ENCODE results near the gene PRAMEF33. TPM values are rescaled to one million over a fixed set of nuclear protein-coding genes. Genes with fewer than 3 reads are reported as not detected.
"Not testable (repeated sequence)": the region's sequence is repeated elsewhere in the genome, so short reads cannot be mapped to it uniquely, and the experiment has no call there.

The PRAMEF33 gene, protein sequence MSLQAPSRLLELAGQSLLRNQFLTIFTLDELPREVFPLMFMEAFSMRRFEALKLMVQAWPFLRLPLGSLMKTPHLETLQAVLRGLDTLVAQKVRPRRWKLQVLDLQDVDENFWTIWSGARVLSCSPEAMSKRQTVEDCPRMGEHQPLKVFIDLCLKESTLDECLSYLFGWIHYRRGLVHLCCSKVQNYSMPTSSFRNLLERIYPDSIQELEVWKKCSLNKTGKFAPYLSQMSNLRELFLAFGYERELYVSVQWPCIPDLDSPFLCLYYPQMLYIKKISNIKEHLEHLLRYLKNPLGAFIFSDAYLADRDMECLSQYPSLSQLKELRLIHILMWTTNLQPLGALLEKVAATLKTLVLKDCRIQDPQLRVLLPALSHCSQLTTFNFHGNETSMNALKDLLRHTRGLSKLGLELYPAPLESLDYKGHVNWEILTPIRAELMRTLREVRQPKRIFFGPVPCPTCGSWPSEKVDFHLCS
- not detected for total RNA-seq

DNA sequence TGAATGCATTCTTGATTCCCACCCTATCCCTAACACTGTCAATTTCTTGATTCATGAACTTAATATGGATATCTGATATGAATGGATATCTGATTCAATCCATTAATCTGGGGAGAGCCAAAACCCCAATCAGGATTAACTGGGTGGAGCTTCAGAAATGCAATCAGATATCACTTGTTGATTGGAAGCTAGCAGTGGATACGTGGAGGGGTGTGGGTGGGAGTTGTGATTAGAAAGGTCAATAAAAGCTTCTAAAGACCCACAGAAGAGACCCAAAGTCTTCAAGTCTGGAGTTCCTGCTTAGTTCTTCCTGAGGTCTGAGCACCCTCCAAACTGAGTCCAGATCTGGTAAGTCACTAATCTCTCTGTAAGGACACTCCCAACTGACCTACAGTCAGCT is at the start of gene PRAMEF33:
PRAMEF33 (plus strand) TSS at position 301 of the 400 bp plus-strand sequence. CDS start 2,416 bp downstream, outside the sequence.
- H3K4me1 Mint-ChIP-seq; POLR2A ChIA-PET; H3K27me3 Mint-ChIP-seq; H3K36me3 Mint-ChIP-seq (ENCODE audit: low read depth); H3K9me3 Mint-ChIP-seq; CTCF ChIA-PET; H3K27ac Mint-ChIP-seq; DNase-seq; H3K4me3 Mint-ChIP-seq: not testable (repeated sequence)

DNA sequence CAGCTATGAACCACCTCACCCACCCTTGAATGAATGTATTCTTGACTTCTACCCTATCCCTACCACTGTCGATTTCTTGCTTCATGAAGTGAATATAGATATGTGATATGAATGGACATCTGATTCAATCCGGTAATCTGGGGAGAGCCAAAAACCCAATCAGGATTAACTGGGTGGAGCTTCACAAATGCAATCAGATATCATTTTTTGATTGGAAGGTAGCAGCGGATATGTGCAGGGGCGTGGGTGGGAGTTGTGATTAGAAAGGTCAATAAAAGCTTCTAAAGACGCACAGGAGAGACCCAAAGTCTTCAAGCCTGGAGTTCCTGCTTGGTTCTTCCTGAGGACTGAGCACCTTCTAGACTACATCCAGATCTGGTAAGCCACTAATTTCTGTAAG is 49.4 kb upstream of the PRAMEF33 start, which contains the start of gene PRAMEF5:
PRAMEF5 (plus strand) TSS at position 301 of the 400 bp plus-strand sequence. CDS start 5,071 bp downstream, outside the sequence.
- POLR2A ChIA-PET, result not testable (repeated sequence)

DNA sequence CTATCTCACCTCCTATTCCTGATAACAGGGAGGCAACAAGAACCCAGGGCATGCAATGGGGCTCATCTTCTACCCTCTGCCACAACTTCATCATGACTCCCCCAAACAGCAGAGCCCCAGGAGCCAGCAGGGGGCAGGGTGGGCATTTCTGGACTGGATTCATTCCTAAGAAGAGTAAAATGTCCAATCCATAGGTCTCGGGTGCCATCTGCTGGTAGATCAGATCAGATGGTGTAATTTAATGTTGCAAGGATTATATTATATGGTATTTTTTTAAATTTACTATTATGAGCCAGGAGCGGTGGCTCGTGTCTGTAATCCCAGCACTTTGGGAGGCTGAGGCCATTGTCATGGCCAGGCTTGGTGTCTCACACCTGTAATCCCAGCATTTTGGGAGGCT is 38.2 kb upstream of the PRAMEF33 start:
- DNase-seq; CTCF ChIA-PET; H3K27ac Mint-ChIP-seq; H3K4me1 Mint-ChIP-seq; H3K9me3 Mint-ChIP-seq; H3K36me3 Mint-ChIP-seq (ENCODE audit: low read depth); POLR2A ChIA-PET; H3K27me3 Mint-ChIP-seq; H3K4me3 Mint-ChIP-seq: not testable (repeated sequence)

More for the DNA sequence above, 49.4 kb upstream of the PRAMEF33 start, which contains the start of gene PRAMEF5:
- H3K27ac Mint-ChIP-seq; H3K36me3 Mint-ChIP-seq (ENCODE audit: low read depth); H3K9me3 Mint-ChIP-seq; CTCF ChIA-PET; H3K4me1 Mint-ChIP-seq; H3K27me3 Mint-ChIP-seq; H3K4me3 Mint-ChIP-seq; DNase-seq: not testable (repeated sequence)

DNA sequence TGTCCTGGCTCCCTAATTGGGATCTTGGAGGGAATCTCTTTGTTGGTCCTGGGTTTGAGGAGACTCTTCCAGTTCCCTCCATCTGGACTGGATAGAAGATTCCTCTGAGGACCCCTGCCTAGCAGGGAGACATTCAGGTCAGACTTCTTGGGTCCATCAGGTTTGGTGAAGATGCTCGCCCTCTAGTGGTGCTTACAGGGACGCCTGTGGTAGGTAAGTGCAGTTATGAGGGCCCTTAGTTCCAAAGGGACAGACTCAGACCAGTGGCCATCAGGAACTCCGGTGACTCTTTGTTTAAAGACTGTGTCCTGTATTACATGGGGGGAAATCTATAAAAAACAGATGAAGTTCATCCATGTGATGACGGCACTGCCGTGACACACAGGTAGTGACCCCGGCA is 26.3 kb upstream of the PRAMEF33 start:
- POLR2A ChIA-PET; H3K9me3 Mint-ChIP-seq; H3K27me3 Mint-ChIP-seq; H3K36me3 Mint-ChIP-seq (ENCODE audit: low read depth); H3K4me3 Mint-ChIP-seq; H3K27ac Mint-ChIP-seq; DNase-seq; CTCF ChIA-PET; H3K4me1 Mint-ChIP-seq: not testable (repeated sequence)

DNA sequence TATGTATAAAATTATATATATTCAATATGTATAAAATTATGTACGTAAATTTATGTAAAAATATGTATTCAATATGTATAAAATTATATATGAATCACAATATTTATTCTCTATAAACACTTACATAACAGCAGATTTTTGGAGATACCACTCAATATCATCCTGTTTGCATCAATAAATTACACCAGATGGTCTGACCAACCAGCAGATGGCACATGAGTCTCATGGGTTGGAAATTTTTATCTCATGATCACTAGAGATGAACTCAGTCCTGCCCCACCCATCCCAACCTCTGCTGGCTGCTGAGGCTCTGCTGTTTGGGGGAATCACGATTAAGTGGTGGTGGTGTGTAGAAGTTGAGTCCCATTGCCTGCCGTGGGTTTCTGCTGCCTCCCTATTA is 23.7 kb upstream of the PRAMEF33 start:
- DNase-seq; H3K36me3 Mint-ChIP-seq (ENCODE audit: low read depth); H3K27me3 Mint-ChIP-seq; H3K27ac Mint-ChIP-seq; H3K9me3 Mint-ChIP-seq; POLR2A ChIA-PET; H3K4me1 Mint-ChIP-seq; H3K4me3 Mint-ChIP-seq; CTCF ChIA-PET: not testable (repeated sequence)

DNA sequence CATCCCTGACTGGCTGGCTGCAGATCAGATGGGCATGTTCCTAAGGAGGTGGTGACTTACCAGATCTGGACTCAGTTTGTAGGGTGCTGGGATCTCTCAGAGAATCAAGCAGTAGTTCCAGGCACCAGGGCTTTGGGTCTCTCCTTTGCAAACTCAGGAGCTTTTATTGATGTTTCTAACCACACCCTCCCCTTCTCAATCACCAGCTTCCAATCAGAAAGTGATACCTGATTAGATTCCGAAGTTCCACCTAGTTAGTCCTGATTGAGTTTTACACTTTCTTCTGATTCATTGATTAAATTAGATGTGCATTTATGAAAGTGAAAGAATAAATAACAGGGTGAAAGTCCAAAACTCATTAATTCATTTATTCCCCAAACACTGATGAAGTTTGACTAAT is 18.3 kb upstream of the PRAMEF33 start, which contains the start of gene PRAMEF8:
PRAMEF8 (minus strand) TSS at position 101 of the 400 bp plus-strand sequence. CDS start 1,046 bp downstream, outside the sequence.
- H3K36me3 Mint-ChIP-seq (ENCODE audit: low read depth); DNase-seq; H3K4me3 Mint-ChIP-seq; H3K4me1 Mint-ChIP-seq; H3K9me3 Mint-ChIP-seq; H3K27ac Mint-ChIP-seq; POLR2A ChIA-PET; H3K27me3 Mint-ChIP-seq; CTCF ChIA-PET: not testable (repeated sequence)

DNA sequence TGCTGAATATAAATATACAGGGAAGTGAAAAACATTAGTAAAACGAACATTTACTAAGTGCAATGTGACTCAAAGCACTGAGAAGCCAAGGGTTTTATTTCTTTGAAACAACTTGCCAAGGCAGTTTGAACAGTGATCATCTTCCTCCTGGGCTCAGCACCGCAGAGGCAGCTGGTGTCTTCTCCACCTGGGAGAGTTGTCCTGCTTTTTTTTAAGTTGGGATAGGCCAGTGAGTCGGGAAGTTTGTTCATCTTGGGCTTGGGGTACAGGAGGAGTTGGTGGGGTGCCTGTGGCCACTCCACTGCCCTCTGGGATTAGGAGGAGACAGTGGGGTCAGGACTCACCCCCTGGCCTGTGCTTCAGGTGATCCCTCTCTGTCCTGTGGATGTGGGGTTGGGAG is 14.3 kb upstream of the PRAMEF33 start:
- DNase-seq; CTCF ChIA-PET; H3K27me3 Mint-ChIP-seq; H3K36me3 Mint-ChIP-seq (ENCODE audit: low read depth); POLR2A ChIA-PET; H3K4me1 Mint-ChIP-seq; H3K9me3 Mint-ChIP-seq; H3K27ac Mint-ChIP-seq; H3K4me3 Mint-ChIP-seq: not testable (repeated sequence)

DNA sequence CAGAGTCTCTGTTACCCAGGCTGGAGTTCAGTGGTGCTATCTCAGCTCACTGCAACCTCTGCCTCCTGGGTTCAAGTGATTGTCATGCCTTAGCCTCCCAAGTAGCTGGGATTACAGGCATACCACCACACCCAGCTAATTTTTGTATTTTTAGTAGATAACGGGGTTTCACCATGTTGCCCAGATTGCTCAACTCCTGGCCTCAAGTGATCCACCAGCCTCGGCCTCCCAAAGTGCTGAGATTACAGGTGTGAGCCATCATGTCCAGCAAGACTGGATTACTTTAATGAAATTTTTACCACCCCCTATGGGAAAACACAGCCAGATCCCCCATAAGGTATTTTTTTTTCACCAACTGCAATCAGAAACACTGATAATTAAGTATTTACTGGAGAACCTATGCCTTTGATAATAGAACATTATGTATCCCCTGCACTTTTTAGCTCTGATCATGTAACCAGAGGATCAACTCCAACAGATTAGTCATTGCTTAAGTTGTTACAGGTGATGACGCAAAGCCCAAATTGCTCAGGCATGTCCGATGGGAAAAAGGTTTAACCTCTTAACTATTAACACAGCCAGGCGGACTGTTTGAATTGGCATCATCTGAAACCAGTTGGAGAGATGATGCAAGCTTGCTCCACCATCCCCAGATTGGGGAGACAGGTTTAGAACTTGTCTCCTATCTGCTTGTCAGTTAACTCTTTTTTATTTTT is 6.0 kb upstream of the PRAMEF33 start:
- H3K9me3 Mint-ChIP-seq; H3K4me3 Mint-ChIP-seq; POLR2A ChIA-PET; DNase-seq; H3K4me1 Mint-ChIP-seq; H3K27me3 Mint-ChIP-seq; CTCF ChIA-PET; H3K36me3 Mint-ChIP-seq (ENCODE audit: low read depth); H3K27ac Mint-ChIP-seq: not testable (repeated sequence)

DNA sequence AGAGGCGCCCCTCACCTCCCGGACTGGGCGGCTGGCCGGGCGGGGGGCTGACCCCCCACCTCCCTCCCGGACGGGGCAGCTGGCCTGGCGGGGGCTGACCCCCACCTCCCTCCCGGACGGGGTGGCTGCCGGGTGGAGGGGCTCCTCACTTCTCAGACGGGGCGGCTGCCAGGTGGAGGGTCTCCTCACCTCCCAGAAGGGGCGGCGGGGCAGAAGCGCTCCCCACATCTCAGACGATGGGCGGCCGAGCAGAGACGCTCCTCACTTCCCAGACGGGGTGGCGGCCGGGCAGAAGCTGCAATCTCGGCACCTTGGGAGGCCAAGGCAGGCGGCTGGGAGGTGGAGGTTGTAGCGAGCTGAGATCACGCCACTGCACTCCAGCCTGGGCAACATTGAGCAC is 4.6 kb upstream of the PRAMEF33 start:
- POLR2A ChIA-PET; H3K27me3 Mint-ChIP-seq; CTCF ChIA-PET; H3K4me1 Mint-ChIP-seq; H3K4me3 Mint-ChIP-seq; DNase-seq; H3K9me3 Mint-ChIP-seq; H3K36me3 Mint-ChIP-seq (ENCODE audit: low read depth); H3K27ac Mint-ChIP-seq: not testable (repeated sequence)

DNA sequence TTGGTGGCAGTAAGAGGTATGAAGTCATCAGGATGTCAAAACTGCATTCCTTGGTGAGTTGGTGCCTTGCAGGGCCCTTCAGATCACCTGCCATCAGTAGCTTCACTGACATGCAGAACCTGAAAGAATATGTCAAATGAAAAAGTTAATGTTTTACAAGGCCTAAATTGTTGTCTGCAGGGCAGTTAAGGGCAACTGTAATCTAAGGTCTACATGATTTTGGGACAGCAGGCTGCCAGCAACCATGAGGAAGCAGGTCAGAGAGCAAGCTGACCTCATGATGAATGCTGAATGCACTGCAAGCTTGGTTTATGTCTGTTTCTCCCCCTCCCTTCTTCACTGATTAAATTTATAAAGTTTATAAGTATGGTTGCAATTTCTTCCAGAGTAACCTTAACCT is 1.1 kb upstream of the PRAMEF33 start:
- POLR2A ChIA-PET; H3K36me3 Mint-ChIP-seq (ENCODE audit: low read depth); H3K27me3 Mint-ChIP-seq; DNase-seq; CTCF ChIA-PET; H3K27ac Mint-ChIP-seq; H3K9me3 Mint-ChIP-seq; H3K4me1 Mint-ChIP-seq; H3K4me3 Mint-ChIP-seq: not testable (repeated sequence)

DNA sequence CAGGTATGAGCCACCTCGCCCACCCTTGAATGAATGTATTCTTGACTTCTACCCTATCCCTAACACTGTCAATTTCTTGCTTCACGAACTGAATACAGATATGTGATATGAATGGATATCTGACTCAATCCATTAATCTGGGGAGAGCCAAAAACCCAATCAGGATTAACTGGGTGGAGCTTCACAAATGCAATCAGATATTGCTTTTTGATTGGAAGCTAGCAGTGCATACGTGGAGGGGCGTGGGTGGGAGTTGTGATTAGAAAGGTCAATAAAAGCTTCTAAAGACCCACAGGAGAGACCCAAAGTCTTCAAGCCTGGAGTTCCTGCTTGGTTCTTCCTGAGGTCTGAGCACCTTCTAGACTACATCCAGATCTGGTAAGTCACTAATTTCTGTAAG is 11.9 kb downstream of the PRAMEF33 start, which contains the start of gene PRAMEF15:
PRAMEF15 (plus strand) TSS at position 301 of the 400 bp plus-strand sequence. CDS start 2,827 bp downstream, outside the sequence.
- CTCF ChIA-PET; POLR2A ChIA-PET; H3K27me3 Mint-ChIP-seq; H3K9me3 Mint-ChIP-seq; H3K4me1 Mint-ChIP-seq; DNase-seq; H3K27ac Mint-ChIP-seq; H3K4me3 Mint-ChIP-seq; H3K36me3 Mint-ChIP-seq (ENCODE audit: low read depth): not testable (repeated sequence)

DNA sequence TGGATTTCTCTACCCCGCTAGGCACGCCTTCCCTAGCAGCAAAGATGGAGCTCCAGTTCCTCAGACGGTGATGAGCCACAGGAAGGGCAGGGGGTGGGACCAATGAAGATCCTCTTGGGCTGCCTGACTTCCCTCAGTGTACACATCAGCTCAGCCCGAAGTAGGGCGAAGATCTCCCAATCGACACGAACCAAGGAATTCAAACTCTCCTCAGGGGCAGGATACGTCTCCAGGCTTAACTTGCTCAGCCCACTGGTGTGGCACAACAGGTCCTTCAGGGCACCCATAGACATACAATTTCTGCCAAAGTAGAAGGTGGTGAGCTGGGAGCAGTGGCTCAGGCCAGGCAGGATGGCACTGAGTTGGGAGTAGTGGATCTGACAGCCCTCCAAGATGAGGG is 39.2 kb downstream of the PRAMEF33 start:
- H3K36me3 Mint-ChIP-seq (ENCODE audit: low read depth); CTCF ChIA-PET; H3K4me1 Mint-ChIP-seq; H3K27ac Mint-ChIP-seq; H3K9me3 Mint-ChIP-seq; H3K27me3 Mint-ChIP-seq; H3K4me3 Mint-ChIP-seq; DNase-seq; POLR2A ChIA-PET: not testable (repeated sequence)

DNA sequence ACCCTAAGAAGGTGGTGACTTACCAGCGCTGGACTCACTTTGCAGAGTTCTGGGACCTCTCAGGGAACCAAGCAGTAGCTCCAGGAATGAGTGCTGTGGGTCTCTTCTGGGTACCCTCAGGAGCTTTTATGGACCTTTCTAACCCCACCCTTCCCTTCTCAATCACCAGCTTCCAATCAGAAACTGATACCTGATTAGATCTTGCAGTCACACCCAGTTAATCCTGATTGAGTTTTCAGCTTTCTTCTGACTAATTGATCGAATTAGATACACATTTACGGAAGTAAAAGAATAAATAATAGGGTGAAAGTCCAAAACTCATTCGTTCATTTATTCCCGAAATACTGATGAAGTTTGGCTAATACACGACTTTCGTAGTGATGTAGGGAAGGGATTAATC is 43.7 kb downstream of the PRAMEF33 start, which contains the start of gene PRAMEF14:
PRAMEF14 (minus strand) TSS at position 101 of the 400 bp plus-strand sequence. CDS start 1,820 bp downstream, outside the sequence.
- H3K9me3 Mint-ChIP-seq; H3K4me3 Mint-ChIP-seq; CTCF ChIA-PET; H3K27me3 Mint-ChIP-seq; POLR2A ChIA-PET; DNase-seq; H3K36me3 Mint-ChIP-seq (ENCODE audit: low read depth); H3K27ac Mint-ChIP-seq; H3K4me1 Mint-ChIP-seq: not testable (repeated sequence)
